AG09309 (cell line): ENCODE data around the gene FAM81A.
"Not testable (repeated sequence)": the region's sequence is repeated elsewhere in the genome, so short reads cannot be mapped to it uniquely, and the experiment has no call there.

ENCODE experiments used
- DNase-seq: peaks from one replicate; pipeline ENCODE4 v3.0.0-alpha.2; 2010; ENCODE audit warnings: low read depth
- H3K4me3 ChIP-seq: 2 replicates; pipeline ENCODE4 v1.5.1; 2011; ENCODE audit warnings: mild to moderate bottlenecking, low read depth, low read length, moderate library complexity; ENCODE audit not compliant: control insufficient read depth
- CTCF ChIP-seq: IDR thresholded peaks from 2 replicates; pipeline ENCODE4 v1.5.1; 2011; ENCODE audit warnings: mild to moderate bottlenecking, low read depth, low read length, inconsistent platforms; ENCODE audit not compliant: insufficient read depth, control insufficient read depth; ENCODE audit errors: missing control alignments

FAM81A gene

GRCh38 chr15:59398220-59398619 is 39.8 kb upstream of the FAM81A start:
- no peak for DNase-seq
- TF ChIP-seq CTCF, result no peak
- no peak overlapping the region for H3K4me3 ChIP-seq

- no peak for DNase-seq
- no peak for TF ChIP-seq CTCF
- no peak overlapping the region for H3K4me3 ChIP-seq
Measured at GRCh38 chr15:59399465-59400102, 38.4 kb upstream of the FAM81A start.

- H3K4me3 ChIP-seq, result no peak overlapping the region
- TF ChIP-seq CTCF, result no peak
- DNase-seq, result no peak
Measured at GRCh38 chr15:59400103-59400813, 37.7 kb upstream of the FAM81A start.

GRCh38 chr15:59401051-59401823 is 36.7 kb upstream of the FAM81A start:
- H3K4me3 ChIP-seq, DNase-seq: not testable (repeated sequence)

GRCh38 chr15:59401824-59402569 is 36.0 kb upstream of the FAM81A start:
- no peak overlapping the region for H3K4me3 ChIP-seq
- no peak for TF ChIP-seq CTCF
- no peak for DNase-seq

GRCh38 chr15:59405079-59405478 is 32.9 kb upstream of the FAM81A start:
- H3K4me3 ChIP-seq, result no peak overlapping the region
- DNase-seq, result no peak

More at GRCh38 chr15:59405079-59405478, 32.9 kb upstream of the FAM81A start:
- TF ChIP-seq CTCF, result no peak
